TTC549 (cell line): ENCODE results near the gene WNT9A.
"Not testable (repeated sequence)": the region's sequence is repeated elsewhere in the genome, so short reads cannot be mapped to it uniquely, and the experiment has no call there.

Experiments used
- FAIRE-seq: peaks from 2 replicates; lab custom pipeline; 2012; peaks lifted over from hg19 to GRCh38; lab: Jason Lieb, UNC

Gene WNT9A, protein sequence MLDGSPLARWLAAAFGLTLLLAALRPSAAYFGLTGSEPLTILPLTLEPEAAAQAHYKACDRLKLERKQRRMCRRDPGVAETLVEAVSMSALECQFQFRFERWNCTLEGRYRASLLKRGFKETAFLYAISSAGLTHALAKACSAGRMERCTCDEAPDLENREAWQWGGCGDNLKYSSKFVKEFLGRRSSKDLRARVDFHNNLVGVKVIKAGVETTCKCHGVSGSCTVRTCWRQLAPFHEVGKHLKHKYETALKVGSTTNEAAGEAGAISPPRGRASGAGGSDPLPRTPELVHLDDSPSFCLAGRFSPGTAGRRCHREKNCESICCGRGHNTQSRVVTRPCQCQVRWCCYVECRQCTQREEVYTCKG

DNA sequence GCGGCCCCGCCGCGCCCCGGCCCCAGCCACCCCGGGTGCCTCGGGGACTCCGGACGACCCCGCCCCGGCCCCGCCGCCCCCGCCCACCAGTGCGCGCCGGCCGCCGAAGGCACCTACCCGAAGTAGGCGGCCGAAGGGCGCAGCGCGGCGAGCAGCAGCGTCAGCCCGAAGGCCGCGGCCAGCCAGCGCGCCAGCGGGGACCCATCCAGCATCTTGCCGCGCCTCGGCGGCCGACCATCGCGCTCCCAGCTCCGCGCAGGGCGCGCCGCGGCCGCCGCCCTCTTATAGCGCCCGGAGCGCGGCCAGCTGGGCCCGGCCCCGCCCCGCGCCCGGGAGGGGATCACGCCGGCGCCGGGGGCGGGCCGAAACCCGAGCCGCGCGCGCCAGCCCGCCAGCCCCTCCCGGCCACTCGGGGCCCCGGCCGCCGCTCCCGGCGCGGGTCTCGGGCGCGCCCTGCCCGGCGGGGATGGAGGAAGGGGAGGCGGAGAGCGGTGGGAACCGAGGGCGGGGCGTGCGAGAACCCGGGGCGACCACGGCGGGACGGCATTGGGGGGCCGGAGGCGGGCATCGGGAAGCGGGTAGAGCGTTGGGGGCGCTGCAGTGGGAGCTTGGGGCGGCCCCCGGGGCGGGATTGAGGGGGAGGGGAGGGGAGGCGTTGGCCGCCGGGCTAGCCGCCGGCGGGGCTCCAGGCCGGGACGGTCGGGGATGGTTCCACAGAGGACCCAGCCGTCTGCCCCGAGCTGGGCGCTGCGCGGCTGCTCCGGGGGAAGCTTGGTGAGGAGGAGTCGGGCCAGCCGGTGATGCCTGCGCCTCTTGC lies at the start of gene WNT9A:
WNT9A (minus strand) TSS at position 257 of the 817 bp plus-strand sequence; CDS start at position 212, 45 bp downstream.
- no peak for FAIRE-seq

- no peak for FAIRE-seq
Observed at GRCh38 chr1:227996187-227996950, 48.6 kb upstream of the WNT9A start.

DNA sequence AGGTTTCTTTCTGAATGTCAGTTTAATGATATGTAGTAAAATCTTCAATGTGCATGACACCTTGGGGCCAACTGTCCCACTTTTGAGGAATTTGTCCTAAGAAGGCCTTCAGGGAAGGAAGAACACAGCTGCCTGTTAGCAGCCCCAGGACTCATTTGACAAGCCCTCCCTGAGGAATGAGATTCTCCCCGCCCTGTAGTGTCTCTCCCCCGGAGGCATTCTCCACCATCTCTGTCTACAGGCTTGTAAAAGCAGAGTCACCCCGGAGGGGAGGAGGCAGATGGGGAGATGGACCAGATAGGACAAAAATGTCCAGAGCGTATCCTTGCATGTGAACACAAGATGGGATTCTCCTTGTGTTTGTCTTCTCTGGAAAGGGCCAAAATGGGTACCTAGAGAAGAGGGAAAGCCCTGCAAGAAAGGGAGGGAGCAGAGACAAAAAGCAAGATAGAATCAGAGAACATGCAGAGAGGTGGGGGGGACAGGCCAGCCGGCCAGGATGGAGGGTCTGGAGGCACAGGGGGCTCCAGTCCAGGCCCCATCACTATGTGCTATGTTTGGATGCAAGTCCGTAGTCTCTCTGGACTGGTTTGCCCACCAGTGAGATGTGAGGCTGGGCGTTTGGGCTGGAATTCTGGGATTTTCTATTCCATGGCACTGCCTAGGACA lies 47.0 kb upstream of the WNT9A start:
- no peak for FAIRE-seq

DNA sequence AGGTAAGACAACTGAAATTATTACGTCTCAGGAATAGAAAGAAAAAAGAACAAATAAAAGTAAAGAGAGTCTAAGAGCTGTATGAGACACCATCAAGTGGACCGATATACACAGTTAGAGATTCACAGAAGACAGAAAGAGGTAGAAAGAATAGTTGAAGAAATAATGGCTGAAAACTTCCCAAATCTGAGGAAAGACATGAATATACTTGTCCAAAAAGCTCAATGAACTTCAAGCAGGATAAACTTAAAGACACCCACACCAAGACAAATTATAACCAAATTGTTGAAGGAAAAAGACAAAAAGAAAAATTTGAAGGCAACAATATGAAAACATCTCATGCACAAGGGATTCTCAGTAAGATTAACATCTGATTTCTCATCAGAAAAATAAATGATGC lies 39.4 kb upstream of the WNT9A start:
- FAIRE-seq: peak; percentile 66

DNA sequence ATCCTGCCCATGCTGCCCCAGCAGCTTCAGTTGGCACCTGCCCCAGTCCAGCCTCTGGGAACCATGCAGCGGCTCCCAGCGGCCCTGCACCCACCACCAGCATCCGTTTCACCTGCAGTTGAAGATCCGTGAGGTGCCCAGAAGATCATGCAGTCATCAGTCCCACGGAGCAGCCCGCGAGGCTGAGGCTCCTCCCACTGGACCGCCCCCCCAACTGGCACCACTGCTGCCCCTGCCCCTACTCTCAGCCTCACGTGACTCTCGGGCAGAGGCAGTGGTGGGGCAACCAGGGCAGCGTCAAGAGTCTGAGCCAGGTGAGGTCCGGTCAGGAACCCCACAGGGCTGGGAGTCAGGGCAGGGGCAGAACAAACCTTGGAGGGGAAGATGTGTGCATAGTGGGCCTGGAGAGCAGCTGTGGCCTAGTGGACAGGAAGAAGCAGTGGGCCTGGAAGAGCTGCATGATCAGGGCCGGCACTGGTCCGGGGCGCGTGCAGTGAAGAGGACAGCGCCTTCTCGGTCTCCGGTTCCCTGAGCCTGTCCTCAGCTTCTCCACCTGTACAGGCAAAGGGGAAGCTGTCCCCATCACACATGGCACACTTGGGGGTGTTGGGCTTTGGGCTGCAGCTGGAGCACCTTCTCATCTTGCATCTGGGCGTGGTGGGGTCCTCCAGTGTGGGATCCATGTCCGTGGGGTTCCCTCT lies 28.0 kb upstream of the WNT9A start:
- not testable (repeated sequence) for FAIRE-seq

DNA sequence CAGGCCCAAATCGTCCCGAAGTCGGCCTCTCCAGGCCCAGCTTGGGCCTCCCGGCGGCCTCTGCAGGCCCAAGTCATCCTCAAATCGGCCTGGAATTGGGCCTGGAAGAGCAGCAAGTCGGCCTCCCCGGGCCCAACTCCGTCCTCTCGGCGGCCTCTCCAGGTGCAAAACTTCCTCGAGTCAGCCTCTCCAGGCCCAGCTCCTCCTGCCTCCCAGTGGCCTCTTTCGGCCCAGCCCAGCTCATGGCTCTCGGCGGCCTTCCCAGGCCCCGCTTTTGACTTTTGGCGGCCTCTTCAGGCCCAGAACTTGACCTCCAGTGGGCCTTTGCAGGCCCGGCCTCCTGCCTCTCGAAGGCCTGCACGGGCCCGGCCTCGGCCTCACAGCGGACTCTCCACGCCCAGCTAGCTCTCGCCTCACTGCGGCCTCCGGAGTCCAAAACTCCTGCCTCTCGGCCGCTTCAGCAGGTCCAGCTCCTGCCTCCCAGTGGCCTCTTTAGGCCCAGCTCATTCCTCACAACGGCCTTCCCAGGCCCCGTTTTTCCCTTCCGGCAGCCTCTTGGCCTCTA lies 26.1 kb upstream of the WNT9A start:
- FAIRE-seq: not testable (repeated sequence)

GRCh38 chr1:227972843-227973374 lies 25.2 kb upstream of the WNT9A start:
- not testable (repeated sequence) for FAIRE-seq

DNA sequence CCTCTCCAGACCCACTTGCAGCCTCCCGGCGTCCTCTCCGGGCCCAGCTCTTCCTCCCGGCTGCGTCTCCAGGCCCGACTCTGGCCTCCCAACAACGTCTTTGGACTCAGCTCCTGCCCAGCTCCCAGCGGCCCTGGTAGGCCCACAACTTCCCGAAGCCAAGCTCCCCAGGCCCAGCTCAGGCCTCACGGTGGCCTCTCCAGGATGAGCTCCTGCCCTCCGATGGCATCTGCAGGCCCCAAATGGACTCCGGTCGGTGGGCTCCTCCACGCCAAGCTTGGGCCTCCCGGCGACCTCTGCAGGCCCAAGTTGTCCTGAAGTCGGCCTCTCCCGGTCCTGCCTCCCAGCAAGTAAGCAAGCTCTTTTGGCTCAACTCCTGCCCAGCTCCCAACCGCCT lies 24.5 kb upstream of the WNT9A start:
- FAIRE-seq: not testable (repeated sequence)

DNA sequence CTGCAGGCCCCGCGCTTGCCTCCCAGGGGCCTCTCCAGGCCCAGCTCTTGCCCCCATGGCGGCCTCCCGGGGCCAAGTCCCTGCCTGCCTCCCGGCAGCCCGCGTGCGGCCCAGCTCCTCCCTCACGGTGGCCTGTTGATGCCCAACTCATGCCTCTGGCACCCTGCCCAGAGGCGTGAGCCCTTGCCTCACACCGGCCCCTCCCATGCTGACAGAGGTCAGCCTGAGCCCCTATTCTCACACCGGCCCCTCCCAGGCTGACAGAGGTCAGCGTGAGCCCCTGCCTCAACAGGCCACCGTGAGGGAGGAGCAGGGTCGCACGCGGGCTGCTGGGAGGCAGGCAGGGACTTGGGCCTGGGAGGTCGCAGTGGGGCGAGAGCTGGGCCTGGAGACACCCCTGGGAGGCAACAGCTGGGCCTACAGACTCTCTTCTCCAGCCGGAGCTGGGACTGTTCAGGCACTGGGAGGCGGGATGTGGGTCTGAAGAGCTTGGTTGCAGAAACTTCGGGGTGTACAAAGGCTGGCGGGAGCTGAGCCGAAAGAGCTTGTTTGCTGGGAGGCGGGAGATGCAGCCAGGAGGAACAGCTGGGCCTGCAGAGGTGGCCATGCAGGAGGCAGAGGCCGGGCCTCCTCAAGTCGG lies 24.0 kb upstream of the WNT9A start:
- FAIRE-seq: not testable (repeated sequence)

DNA sequence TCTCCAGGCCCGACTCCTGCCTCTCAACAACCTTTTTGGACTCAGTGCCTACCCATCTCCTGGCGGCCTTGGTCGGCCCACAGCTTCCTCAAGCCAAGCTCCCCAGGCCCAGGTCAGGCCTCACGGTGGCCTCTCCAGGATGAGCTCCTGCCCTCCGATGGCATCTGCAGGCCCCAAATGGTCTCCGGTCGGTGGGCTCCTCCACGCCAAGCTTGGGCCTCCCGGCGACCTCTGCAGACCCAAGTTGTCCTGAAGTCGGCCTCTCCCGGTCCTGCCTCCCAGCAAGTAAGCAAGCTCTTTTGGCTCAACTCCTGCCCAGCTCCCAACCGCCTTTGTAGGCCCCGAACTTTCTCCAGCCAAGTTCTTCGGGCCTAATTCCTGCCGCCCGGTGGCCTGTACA lies 23.5 kb upstream of the WNT9A start:
- not testable (repeated sequence) for FAIRE-seq

- FAIRE-seq: not testable (repeated sequence)
Observed at GRCh38 chr1:227970076-227970995, 22.6 kb upstream of the WNT9A start.

DNA sequence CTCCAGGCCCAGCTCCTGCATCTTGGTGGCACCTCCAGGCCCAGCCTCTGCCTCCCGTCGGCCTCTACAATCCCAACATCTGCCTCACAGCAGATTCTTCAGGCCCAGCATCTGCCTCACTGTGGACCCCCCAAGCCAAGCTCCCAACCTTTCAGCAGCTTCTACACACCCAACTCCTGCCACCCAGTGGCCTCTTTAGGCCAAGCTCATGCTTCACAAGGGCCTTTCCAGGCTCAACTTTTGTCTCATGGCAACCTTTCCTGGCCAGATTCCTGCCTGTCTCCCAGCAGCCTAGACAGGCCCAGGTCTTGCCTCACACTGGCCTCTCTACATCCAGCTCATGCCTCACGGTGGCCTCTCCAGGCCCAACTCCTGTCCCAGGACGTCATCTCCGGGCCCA lies 20.1 kb upstream of the WNT9A start:
- FAIRE-seq: not testable (repeated sequence)

- not testable (repeated sequence) for FAIRE-seq
Observed at GRCh38 chr1:227966733-227967132, 19.0 kb upstream of the WNT9A start.

DNA sequence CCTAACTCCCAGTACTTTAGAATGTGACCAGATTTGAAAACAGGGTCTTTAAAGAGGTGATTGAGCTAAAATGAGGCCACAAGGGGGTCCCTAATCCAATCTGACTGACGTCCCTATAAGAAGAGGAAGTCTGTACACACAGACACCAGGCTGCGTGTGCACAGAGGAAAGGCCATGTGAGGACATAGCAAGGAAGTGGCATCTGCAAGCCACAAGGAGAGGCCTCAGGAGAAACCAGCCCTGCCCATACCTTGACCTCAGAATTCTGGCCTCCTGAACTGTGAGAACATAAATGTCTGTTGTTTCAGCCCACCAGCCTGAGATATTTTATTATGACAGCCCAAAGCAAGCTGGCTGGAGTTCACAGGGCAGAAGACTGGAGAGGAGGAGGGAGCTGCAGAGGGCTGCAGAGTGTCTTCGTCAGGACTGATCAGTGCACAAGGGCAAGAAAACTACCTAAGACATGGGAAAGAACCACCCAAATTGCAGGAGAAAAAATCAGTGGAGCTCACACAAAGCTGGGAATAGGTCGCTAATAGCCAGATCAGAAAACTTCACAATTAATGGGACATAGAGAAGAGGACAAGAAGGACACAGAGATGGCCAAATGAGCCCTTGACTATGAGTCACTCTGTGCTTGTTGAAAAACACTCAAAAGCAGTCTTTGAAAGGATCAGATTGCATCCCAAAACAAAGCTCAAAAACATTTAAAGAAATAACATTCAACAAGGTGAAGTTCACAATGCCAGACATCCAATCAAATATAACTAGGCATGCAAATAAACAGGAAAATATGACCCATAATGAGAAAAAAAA lies 14.1 kb upstream of the WNT9A start:
- FAIRE-seq: peak; percentile 32

GRCh38 chr1:227959325-227959860 lies 11.7 kb upstream of the WNT9A start:
- FAIRE-seq: no peak

- no peak for FAIRE-seq
Observed at GRCh38 chr1:227958617-227959324, 11.0 kb upstream of the WNT9A start.

DNA sequence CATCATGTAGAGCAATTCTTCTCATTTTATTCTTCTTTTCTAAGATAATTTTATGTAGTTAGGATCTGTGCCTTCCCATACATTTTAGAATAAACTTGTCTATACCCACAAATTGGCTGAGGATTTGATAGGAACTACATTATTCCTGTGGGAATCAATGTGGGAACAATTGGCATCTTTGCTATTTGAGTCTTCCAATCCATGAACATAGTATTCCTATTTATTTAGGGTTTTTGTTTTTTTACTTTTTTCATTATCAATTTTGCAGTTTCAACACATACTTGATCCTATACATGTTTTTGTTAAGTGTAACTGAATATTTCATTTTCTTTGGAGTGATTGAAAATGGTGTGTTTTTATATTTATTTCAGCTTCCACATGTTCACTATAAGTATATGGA lies 8.1 kb upstream of the WNT9A start:
- FAIRE-seq: peak; percentile 76
